NCI-H2227 (cell line): Measurements from ENCODE around the gene GTSE1.

Experiments
- DNase-seq: peaks from one replicate; lab custom pipeline; 2025; ENCODE audit not compliant: unreplicated experiment; lab: John Stamatoyannopoulos, UW

Gene GTSE1

GRCh38 chr22:46350646-46351045 lies 54.0 kb downstream of the GTSE1 start:
- DNase-seq = no peak

- DNase-seq = no peak
Measured at GRCh38 chr22:46351131-46351735, 54.6 kb downstream of the GTSE1 start.

GRCh38 chr22:46351767-46352166 lies 55.1 kb downstream of the GTSE1 start:
- DNase-seq = no peak

- DNase-seq = no peak
Measured at GRCh38 chr22:46352276-46352675, 55.6 kb downstream of the GTSE1 start.

GRCh38 chr22:46352691-46353386 lies 56.2 kb downstream of the GTSE1 start:
- no peak for DNase-seq

- no peak for DNase-seq
Measured at GRCh38 chr22:46353483-46354105, 56.9 kb downstream of the GTSE1 start.

- no peak for DNase-seq
Measured at GRCh38 chr22:46354176-46354992, 57.7 kb downstream of the GTSE1 start.

- no peak for DNase-seq
Measured at GRCh38 chr22:46354993-46355305, 58.3 kb downstream of the GTSE1 start.

GRCh38 chr22:46355369-46355995 lies 58.8 kb downstream of the GTSE1 start:
- peak; percentile 74 for DNase-seq

GRCh38 chr22:46355996-46356471 lies 59.4 kb downstream of the GTSE1 start:
- no peak for DNase-seq

GRCh38 chr22:46356496-46357480 lies 60.1 kb downstream of the GTSE1 start:
- no peak for DNase-seq

- DNase-seq = no peak
Measured at GRCh38 chr22:46357711-46358520, 61.2 kb downstream of the GTSE1 start.

- DNase-seq = no peak
Measured at GRCh38 chr22:46358766-46359165, 62.1 kb downstream of the GTSE1 start.

- no peak for DNase-seq
Measured at GRCh38 chr22:46359362-46359761, 62.7 kb downstream of the GTSE1 start.

GRCh38 chr22:46360097-46360496 lies 63.4 kb downstream of the GTSE1 start:
- DNase-seq = no peak

- no peak for DNase-seq
Measured at GRCh38 chr22:46360891-46361290, 64.2 kb downstream of the GTSE1 start.

GRCh38 chr22:46361826-46362202 lies 65.1 kb downstream of the GTSE1 start:
- DNase-seq = no peak

GRCh38 chr22:46362203-46362933 lies 65.7 kb downstream of the GTSE1 start:
- no peak for DNase-seq
